ENCODE results near the gene LHPP.

DNA sequence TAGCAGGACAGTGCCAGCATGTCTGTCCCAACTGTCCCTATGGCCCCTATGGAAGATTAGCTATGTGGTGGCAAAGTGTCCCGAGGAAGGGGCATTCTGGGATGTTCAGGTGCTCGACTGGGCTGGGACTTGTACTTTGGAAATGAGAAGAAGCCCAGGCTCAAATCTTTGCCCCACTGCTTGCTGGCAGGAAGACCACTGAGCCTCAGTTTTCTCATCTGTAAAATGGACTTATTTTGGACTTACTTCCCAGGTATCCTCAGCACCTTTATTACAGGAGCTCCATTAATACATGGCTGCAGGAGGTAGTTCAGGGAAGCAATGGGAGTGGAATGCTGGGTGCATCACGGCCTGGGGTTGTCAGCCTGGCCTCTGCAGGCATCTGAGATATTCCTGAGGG, 71.2 kb downstream of the LHPP start:
- no peak for TF ChIP-seq RBBP5 (conservative IDR thresholded peaks at IDR 0.05)
- TF ChIP-seq, protein P1, sequence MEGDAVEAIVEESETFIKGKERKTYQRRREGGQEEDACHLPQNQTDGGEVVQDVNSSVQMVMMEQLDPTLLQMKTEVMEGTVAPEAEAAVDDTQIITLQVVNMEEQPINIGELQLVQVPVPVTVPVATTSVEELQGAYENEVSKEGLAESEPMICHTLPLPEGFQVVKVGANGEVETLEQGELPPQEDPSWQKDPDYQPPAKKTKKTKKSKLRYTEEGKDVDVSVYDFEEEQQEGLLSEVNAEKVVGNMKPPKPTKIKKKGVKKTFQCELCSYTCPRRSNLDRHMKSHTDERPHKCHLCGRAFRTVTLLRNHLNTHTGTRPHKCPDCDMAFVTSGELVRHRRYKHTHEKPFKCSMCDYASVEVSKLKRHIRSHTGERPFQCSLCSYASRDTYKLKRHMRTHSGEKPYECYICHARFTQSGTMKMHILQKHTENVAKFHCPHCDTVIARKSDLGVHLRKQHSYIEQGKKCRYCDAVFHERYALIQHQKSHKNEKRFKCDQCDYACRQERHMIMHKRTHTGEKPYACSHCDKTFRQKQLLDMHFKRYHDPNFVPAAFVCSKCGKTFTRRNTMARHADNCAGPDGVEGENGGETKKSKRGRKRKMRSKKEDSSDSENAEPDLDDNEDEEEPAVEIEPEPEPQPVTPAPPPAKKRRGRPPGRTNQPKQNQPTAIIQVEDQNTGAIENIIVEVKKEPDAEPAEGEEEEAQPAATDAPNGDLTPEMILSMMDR (IDR thresholded peaks at IDR 0.05 in 2 of 3, conservative IDR thresholded peaks at IDR 0.05 in 1 of 3; ENCODE audit: control insufficient read depth in 2 of 3, extremely low read depth in 1 of 3, insufficient read depth in 1 of 3, low read depth in 3 of 3, low read length in 3 of 3), result no peak
- TF ChIP-seq EGR1 (IDR thresholded peaks at IDR 0.05; ENCODE audit: borderline replicate concordance in 1 of 2, low read depth in 2 of 2, low read length in 2 of 2), result no peak
- no peak for TF ChIP-seq CHD2 (IDR thresholded peaks at IDR 0.05; ENCODE audit: borderline replicate concordance, low read depth, low read length)
- no peak for TF ChIP-seq EP300 (IDR thresholded peaks at IDR 0.05; ENCODE audit: borderline replicate concordance in 1 of 2, control insufficient read depth in 1 of 2, low read depth in 2 of 2, low read length in 2 of 2)
- TF ChIP-seq, protein P2, sequence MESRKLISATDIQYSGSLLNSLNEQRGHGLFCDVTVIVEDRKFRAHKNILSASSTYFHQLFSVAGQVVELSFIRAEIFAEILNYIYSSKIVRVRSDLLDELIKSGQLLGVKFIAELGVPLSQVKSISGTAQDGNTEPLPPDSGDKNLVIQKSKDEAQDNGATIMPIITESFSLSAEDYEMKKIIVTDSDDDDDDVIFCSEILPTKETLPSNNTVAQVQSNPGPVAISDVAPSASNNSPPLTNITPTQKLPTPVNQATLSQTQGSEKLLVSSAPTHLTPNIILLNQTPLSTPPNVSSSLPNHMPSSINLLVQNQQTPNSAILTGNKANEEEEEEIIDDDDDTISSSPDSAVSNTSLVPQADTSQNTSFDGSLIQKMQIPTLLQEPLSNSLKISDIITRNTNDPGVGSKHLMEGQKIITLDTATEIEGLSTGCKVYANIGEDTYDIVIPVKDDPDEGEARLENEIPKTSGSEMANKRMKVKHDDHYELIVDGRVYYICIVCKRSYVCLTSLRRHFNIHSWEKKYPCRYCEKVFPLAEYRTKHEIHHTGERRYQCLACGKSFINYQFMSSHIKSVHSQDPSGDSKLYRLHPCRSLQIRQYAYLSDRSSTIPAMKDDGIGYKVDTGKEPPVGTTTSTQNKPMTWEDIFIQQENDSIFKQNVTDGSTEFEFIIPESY (IDR thresholded peaks at IDR 0.05), result no peak
- TF ChIP-seq SIX5 (IDR thresholded peaks at IDR 0.05; ENCODE audit: low read depth, low read length, severe bottlenecking), result no peak
- TF ChIP-seq JUND (IDR thresholded peaks at IDR 0.05; ENCODE audit: low read depth, low read length), result no peak
- TF ChIP-seq SRF (IDR thresholded peaks at IDR 0.05; ENCODE audit: low read depth in 2 of 2, low read length in 2 of 2), result no peak
- TF ChIP-seq, protein P3, sequence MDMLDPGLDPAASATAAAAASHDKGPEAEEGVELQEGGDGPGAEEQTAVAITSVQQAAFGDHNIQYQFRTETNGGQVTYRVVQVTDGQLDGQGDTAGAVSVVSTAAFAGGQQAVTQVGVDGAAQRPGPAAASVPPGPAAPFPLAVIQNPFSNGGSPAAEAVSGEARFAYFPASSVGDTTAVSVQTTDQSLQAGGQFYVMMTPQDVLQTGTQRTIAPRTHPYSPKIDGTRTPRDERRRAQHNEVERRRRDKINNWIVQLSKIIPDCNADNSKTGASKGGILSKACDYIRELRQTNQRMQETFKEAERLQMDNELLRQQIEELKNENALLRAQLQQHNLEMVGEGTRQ (IDR thresholded peaks at IDR 0.05; ENCODE audit: borderline replicate concordance, low read depth, low read length), result no peak
